K562 (cell line): Measurements from ENCODE around the gene SERPINH1. TPM values are rescaled to one million over a fixed set of nuclear protein-coding genes. Genes with fewer than 3 reads are reported as not detected.
A peak's percentile ranks its signal among the peaks of the same experiment; 100 is the strongest.

Source experiments
- ATF6 ChIP-seq: sonication (generic); formaldehyde crosslinking; IDR thresholded peaks from 2 replicates; pipeline ENCODE4 v1.4.0; 2020; ENCODE audit warnings: mild to moderate bottlenecking, missing genetic modification reagents
- JUND ChIP-seq, 2 experiments: IDR thresholded peaks; 2 replicates in 1 of 2; 3 replicates in 1 of 2; pipeline ENCODE4 v1.6.1; 2011; ENCODE audit warnings: borderline replicate concordance in 2 of 2, low read depth in 2 of 2, low read length in 2 of 2, improper control_type of control experiment in 1 of 2, missing biosample characterization in 1 of 2, missing genetic modification characterization in 1 of 2, missing genetic modification reagents in 1 of 2
- RBM22 ChIP-seq: fragments of 200-400 bp; formaldehyde crosslinking; IDR thresholded peaks from 2 replicates; pipeline ENCODE4 v1.6.1; 2018; ENCODE audit warnings: low read length, low read depth; ENCODE audit not compliant: poor library complexity, severe bottlenecking
- RBM34 ChIP-seq: fragments of 200-400 bp; formaldehyde crosslinking; IDR thresholded peaks from 2 replicates; pipeline ENCODE4 v1.6.1; 2018; ENCODE audit warnings: low read length, borderline replicate concordance; ENCODE audit not compliant: insufficient read depth
- U2AF2 ChIP-seq: fragments of 200-400 bp; formaldehyde crosslinking; optimal IDR thresholded peaks from 2 replicates; pipeline ENCODE3; 2017; ENCODE audit warnings: low read depth, mild to moderate bottlenecking, low read length
- polyA plus RNA-seq, 8 experiments: library from polyadenylated mRNA; depleted of rRNA in 4 of 8; stranded (reverse) in 5 of 8; unstranded in 3 of 8; fragments of >200 nt; fragmentation: Nextera tagmentation in 2 of 8; fragmentation: Illumina TruSeq in 1 of 8; extraction: Ambion mirVana in 2 of 8; extraction: Trizol in 1 of 8; gene quantifications; 2 replicates each; pipeline versions ENCODE4 v1.2.1 to v1.2.3, GENCODE V29; 2011 to 2014; ENCODE audit warnings: inconsistent platforms in 1 of 8, missing spikeins in 1 of 8
- total RNA-seq, 7 experiments: library from RNA; depleted of rRNA in 6 of 7; stranded (reverse); fragments of >200 nt in 6 of 7; fragmentation: Illumina TruSeq in 2 of 7; extraction: Trizol in 2 of 7; gene quantifications; 2 replicates each; pipeline versions ENCODE4 v1.2.1 to v1.2.3, GENCODE V29; 2011 to 2021; ENCODE audit warnings: low replicate concordance in 1 of 7
- TF ChIP-seq, protein P1 (sequence below), 2 experiments: fragments of 450-650 bp; formaldehyde crosslinking in 1 of 2; IDR thresholded peaks; 2 replicates each; pipeline versions ENCODE4 v1.4.0 to v1.6.1; 2014 to 2020; ENCODE audit warnings: mild to moderate bottlenecking in 2 of 2, borderline replicate concordance in 1 of 2, low read depth in 1 of 2

SERPINH1 gene
- total and polyA plus RNA-seq, 9 of the 15 experiments (the other 6 are each of a cell fraction or from before 2014, with no cell fraction given), result 2.8 to 106 (median 67.9) TPM

DNA sequence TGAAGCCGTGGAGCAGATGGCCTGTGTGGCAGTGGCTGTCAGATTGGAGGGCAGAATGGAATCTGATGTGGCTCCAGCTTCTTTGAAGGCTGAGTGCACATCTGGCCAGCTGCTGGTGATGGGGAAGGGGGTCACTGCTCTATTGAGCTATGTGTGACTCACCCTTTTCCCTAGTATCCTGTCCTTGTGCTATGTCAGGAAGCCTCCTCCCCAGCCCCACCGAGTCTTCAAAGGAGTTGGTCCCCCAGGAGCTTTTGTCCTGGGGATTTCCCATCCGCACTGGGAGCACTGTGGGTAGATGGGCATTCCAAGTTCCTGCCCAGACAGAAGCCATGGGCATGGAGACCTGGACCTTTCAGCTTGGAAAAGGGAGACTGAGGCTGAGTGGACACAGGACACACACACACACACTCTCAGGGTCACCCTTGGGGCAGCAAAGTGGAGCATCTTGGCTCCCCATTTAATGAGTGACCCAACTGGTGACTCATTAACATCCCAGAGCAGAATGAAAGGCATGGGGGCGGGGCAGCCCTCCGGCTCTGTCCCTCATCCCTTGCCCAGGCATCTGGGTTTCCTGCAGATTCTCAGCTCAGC lies 3.3 kb downstream of the SERPINH1 start (continued):
- TF ChIP-seq JUND (IDR thresholded peaks at IDR 0.05; ENCODE audit: borderline replicate concordance, low read depth, low read length) (peak; percentile 24; the same call in 1 of the 2 replicates), JUND (tag; IDR thresholded peaks at IDR 0.05; ENCODE audit: borderline replicate concordance, low read depth, low read length) (no peak), U2AF2 (no peak), RBM22 (no peak), RBM34 (no peak), ATF6 (CRISPR knock-in tag) (no peak)
- TF ChIP-seq, protein P1, sequence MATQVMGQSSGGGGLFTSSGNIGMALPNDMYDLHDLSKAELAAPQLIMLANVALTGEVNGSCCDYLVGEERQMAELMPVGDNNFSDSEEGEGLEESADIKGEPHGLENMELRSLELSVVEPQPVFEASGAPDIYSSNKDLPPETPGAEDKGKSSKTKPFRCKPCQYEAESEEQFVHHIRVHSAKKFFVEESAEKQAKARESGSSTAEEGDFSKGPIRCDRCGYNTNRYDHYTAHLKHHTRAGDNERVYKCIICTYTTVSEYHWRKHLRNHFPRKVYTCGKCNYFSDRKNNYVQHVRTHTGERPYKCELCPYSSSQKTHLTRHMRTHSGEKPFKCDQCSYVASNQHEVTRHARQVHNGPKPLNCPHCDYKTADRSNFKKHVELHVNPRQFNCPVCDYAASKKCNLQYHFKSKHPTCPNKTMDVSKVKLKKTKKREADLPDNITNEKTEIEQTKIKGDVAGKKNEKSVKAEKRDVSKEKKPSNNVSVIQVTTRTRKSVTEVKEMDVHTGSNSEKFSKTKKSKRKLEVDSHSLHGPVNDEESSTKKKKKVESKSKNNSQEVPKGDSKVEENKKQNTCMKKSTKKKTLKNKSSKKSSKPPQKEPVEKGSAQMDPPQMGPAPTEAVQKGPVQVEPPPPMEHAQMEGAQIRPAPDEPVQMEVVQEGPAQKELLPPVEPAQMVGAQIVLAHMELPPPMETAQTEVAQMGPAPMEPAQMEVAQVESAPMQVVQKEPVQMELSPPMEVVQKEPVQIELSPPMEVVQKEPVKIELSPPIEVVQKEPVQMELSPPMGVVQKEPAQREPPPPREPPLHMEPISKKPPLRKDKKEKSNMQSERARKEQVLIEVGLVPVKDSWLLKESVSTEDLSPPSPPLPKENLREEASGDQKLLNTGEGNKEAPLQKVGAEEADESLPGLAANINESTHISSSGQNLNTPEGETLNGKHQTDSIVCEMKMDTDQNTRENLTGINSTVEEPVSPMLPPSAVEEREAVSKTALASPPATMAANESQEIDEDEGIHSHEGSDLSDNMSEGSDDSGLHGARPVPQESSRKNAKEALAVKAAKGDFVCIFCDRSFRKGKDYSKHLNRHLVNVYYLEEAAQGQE (IDR thresholded peaks at IDR 0.05; ENCODE audit: borderline replicate concordance), result no peak
- TF ChIP-seq, protein P1 (CRISPR knock-in tag; IDR thresholded peaks at IDR 0.05; ENCODE audit: low read depth), result no peak
